Hepatocyte (in vitro differentiated cells): ENCODE measurements around the gene TOR1B. TPM values are rescaled to one million over a fixed set of nuclear protein-coding genes. Genes with fewer than 3 reads are reported as not detected.

Experiments
- DNase-seq: peaks from one replicate; pipeline ENCODE4 v3.0.0-alpha.2; 2016; ENCODE audit warnings: low spot score
- H2AFZ ChIP-seq: fragments of 200-600 bp; sonication (generic); 2 replicates; pipeline ENCODE4 v1.6.0; 2016; ENCODE audit warnings: antibody characterized with exemption, mild to moderate bottlenecking
- H3K27ac ChIP-seq: fragments of 200-600 bp; sonication (generic); 2 replicates; pipeline ENCODE4 v1.5.1; 2016; ENCODE audit warnings: mild to moderate bottlenecking
- H3K27me3 ChIP-seq: fragments of 200-600 bp; sonication (generic); 2 replicates; pipeline ENCODE4 v1.6.1; 2016
- H3K36me3 ChIP-seq: fragments of 200-600 bp; sonication (generic); replicated peaks from 2 replicates; pipeline ENCODE4 v1.5.1; 2016; ENCODE audit warnings: low read depth; ENCODE audit not compliant: insufficient read depth
- H3K4me1 ChIP-seq: fragments of 200-600 bp; sonication (generic); 2 replicates; pipeline ENCODE4 v1.5.1; 2016; ENCODE audit warnings: mild to moderate bottlenecking, moderate library complexity; ENCODE audit not compliant: insufficient read depth
- H3K4me2 ChIP-seq: fragments of 200-600 bp; sonication (generic); 2 replicates; pipeline ENCODE4 v1.6.0; 2016
- H3K4me3 ChIP-seq: fragments of 200-600 bp; sonication (generic); 2 replicates; pipeline ENCODE4 v1.5.1; 2016; ENCODE audit warnings: mild to moderate bottlenecking
- H3K79me2 ChIP-seq: fragments of 200-600 bp; sonication (generic); 2 replicates; pipeline ENCODE4 v1.6.0; 2017; ENCODE audit warnings: mild to moderate bottlenecking
- H3K9me2 ChIP-seq: fragments of 200-600 bp; sonication (generic); replicated peaks from 2 replicates; pipeline ENCODE4 v1.6.0; 2017; ENCODE audit warnings: mild to moderate bottlenecking; ENCODE audit not compliant: insufficient read depth
- H3K9me3 ChIP-seq: fragments of 200-600 bp; sonication (generic); 2 replicates; pipeline ENCODE4 v1.5.1; 2016; ENCODE audit warnings: low read depth, mild to moderate bottlenecking
- H4K20me1 ChIP-seq: fragments of 200-600 bp; sonication (generic); 2 replicates; pipeline ENCODE4 v1.6.0; 2016; ENCODE audit warnings: mild to moderate bottlenecking; ENCODE audit not compliant: insufficient read depth, poor library complexity, severe bottlenecking
- EZH2 ChIP-seq: fragments of 200-600 bp; sonication (generic); IDR thresholded peaks from 2 replicates; pipeline ENCODE4 v1.6.1; 2016; ENCODE audit warnings: antibody characterized with exemption, mild to moderate bottlenecking, borderline replicate concordance
- EZH2phosphoT487 ChIP-seq: fragments of 200-600 bp; sonication (generic); IDR thresholded peaks from one replicate; pipeline ENCODE4 v1.6.1; 2018; ENCODE audit warnings: antibody characterized with exemption, mild to moderate bottlenecking, low read depth, moderate library complexity; ENCODE audit not compliant: unreplicated experiment, severe bottlenecking
- WGBS: methylation state at CpG from one replicate; pipeline ENCODE4 v1.1.6; 2016; ENCODE audit warnings: low lambda C conversion rate; ENCODE audit errors: missing lambda C conversion rate; 5-methylcytosine and 5-hydroxymethylcytosine counted together
- polyA plus RNA-seq: library from polyadenylated mRNA; unstranded; fragments of >200 nt; fragmentation: Nextera tagmentation; extraction: Ambion mirVana; gene quantifications from 2 replicates; pipeline ENCODE4 v1.2.1, GENCODE V29; 2016
- total RNA-seq: library from RNA; depleted of rRNA; stranded (reverse); fragments of >200 nt; gene quantifications from 2 replicates; pipeline ENCODE4 v1.2.3, GENCODE V29; 2014
- TF ChIP-seq, protein P1 (sequence below): fragments of 200-600 bp; sonication (generic); IDR thresholded peaks from 2 replicates; pipeline ENCODE4 v1.5.1; 2016; ENCODE audit warnings: antibody characterized with exemption, mild to moderate bottlenecking; ENCODE audit not compliant: poor library complexity

The TOR1B gene
- total and polyA plus RNA-seq, 2 experiments from 2014 or later = 11.5 to 28.1 TPM

- 56% methylated on average over 15 of the region's 16 CpGs for WGBS
- Histone ChIP-seq H3K36me3 (no peaks in the 10 kb centered on the region), H3K79me2 (peaks cover 42% of the 10 kb centered on the region), H3K27me3 (no peaks in the 10 kb centered on the region), H3K9me2 (no peaks in the 10 kb centered on the region), H3K4me1 (no peaks in the 10 kb centered on the region), H3K4me2 (peak overlapping the region; percentile 89), H3K27ac (no peak overlapping the region), H3K4me3 (peak overlapping the region; percentile 91), H4K20me1 (no peaks in the 10 kb centered on the region), H2AFZ (no peak overlapping the region), H3K9me3 (no peaks in the 10 kb centered on the region)
- TF ChIP-seq, protein P1, sequence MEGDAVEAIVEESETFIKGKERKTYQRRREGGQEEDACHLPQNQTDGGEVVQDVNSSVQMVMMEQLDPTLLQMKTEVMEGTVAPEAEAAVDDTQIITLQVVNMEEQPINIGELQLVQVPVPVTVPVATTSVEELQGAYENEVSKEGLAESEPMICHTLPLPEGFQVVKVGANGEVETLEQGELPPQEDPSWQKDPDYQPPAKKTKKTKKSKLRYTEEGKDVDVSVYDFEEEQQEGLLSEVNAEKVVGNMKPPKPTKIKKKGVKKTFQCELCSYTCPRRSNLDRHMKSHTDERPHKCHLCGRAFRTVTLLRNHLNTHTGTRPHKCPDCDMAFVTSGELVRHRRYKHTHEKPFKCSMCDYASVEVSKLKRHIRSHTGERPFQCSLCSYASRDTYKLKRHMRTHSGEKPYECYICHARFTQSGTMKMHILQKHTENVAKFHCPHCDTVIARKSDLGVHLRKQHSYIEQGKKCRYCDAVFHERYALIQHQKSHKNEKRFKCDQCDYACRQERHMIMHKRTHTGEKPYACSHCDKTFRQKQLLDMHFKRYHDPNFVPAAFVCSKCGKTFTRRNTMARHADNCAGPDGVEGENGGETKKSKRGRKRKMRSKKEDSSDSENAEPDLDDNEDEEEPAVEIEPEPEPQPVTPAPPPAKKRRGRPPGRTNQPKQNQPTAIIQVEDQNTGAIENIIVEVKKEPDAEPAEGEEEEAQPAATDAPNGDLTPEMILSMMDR = no peak
- TF ChIP-seq EZH2 (no peak), EZH2phosphoT487 (no peak)
- no peak for DNase-seq
Measured at GRCh38 chr9:129836311-129837007, 33.5 kb downstream of the TOR1B start.

GRCh38 chr9:129838707-129839259, 35.8 kb downstream of the TOR1B start:
- 82% methylated on average over 12 of the region's 12 CpGs for WGBS
- Histone ChIP-seq H3K4me3 (no peak overlapping the region), H3K79me2 (peaks cover 37% of the 10 kb centered on the region), H3K4me2 (no peak overlapping the region), H3K4me1 (no peaks in the 10 kb centered on the region), H4K20me1 (no peaks in the 10 kb centered on the region), H3K9me2 (no peaks in the 10 kb centered on the region), H3K27me3 (no peaks in the 10 kb centered on the region), H2AFZ (no peak overlapping the region), H3K36me3 (no peaks in the 10 kb centered on the region), H3K9me3 (no peaks in the 10 kb centered on the region), H3K27ac (no peak overlapping the region)
- TF ChIP-seq EZH2phosphoT487 (no peak), EZH2 (no peak)
- TF ChIP-seq, protein P1 = no peak
- no peak for DNase-seq

GRCh38 chr9:129839324-129840023, 36.5 kb downstream of the TOR1B start:
- Histone ChIP-seq H3K4me3 (no peak overlapping the region), H4K20me1 (no peaks in the 10 kb centered on the region), H3K27me3 (no peaks in the 10 kb centered on the region), H3K79me2 (peaks cover 31% of the 10 kb centered on the region), H3K9me3 (no peaks in the 10 kb centered on the region), H3K9me2 (no peaks in the 10 kb centered on the region), H3K4me1 (no peaks in the 10 kb centered on the region), H3K4me2 (no peak overlapping the region), H2AFZ (no peak overlapping the region), H3K27ac (no peak overlapping the region), H3K36me3 (no peaks in the 10 kb centered on the region)
- no peak for DNase-seq
- no peak for TF ChIP-seq EZH2phosphoT487
- TF ChIP-seq EZH2 = no peak
- TF ChIP-seq, protein P1 = no peak
- WGBS = 75% methylated on average over 10 of the region's 10 CpGs
